Measurements from ENCODE around the gene RNF187.

- TF ChIP-seq POLR2AphosphoS2 (conservative IDR thresholded peaks at IDR 0.05; ENCODE audit: low read length) = no peak
- TF ChIP-seq CTCF (IDR thresholded peaks at IDR 0.05) = no peak
- TF ChIP-seq POLR2A (IDR thresholded peaks at IDR 0.05; ENCODE audit: low read length) = no peak
- no peak for TF ChIP-seq GATA3 (IDR thresholded peaks at IDR 0.05; ENCODE audit: borderline replicate concordance)
- no peak for TF ChIP-seq KDM5A (IDR thresholded peaks at IDR 0.05)
Measured at GRCh38 chr1:228502522-228502921, 15.3 kb downstream of the RNF187 start.

Measured in A549 (cell line).